GM12891 (cell line): Measurements from ENCODE around the gene OR2W3.

Experiments
- POLR2A ChIP-seq: IDR thresholded peaks from 2 replicates; pipeline ENCODE4 v1.6.1; 2011; ENCODE audit warnings: low read depth, low read length, control low read depth
- POLR2AphosphoS5 ChIP-seq: IDR thresholded peaks from 2 replicates; pipeline ENCODE4 v1.6.1; 2011; ENCODE audit warnings: low read depth, low read length, control low read depth
- SPI1 ChIP-seq: IDR thresholded peaks from 2 replicates; pipeline ENCODE4 v1.6.1; 2011; ENCODE audit warnings: low read depth, low read length, control low read depth

DNA sequence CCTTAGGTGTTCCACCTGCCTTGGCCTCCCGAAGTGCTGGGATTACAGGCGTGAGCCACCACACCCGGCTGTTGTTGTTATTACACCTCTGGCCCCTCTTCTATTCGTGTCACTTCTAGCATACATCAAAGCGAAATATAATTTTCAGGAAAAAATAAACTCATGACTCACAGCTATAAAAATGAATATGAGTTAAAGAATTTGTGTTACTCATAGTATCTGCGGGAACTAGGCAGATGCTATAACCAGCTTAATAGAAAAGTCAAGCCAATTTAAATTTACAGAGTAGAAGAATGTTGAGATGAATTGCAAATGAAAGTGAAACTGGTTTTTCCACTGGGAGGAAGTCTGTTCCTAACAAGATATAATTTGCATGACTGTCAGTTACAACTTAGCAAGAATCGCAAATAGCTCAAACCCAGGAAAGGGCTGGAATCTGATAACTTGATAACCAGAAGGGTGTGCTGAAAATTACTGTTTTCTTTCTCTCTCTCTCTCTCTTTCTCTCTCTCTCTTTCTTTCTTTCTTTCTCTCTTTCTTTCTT is 11.2 kb downstream of the OR2W3 start:
- TF ChIP-seq POLR2A, result no peak
- no peak for TF ChIP-seq POLR2AphosphoS5
- no peak for TF ChIP-seq SPI1
